GM18873 (cell line): ENCODE measurements around the gene PSMB7.

Experiments
- ATAC-seq: cut with Tn5 transposase; IDR thresholded peaks from one replicate; pipeline ENCODE4 v1.9.1; 2021; ENCODE audit warnings: mild to moderate bottlenecking, moderate library complexity, moderate number of reproducible peaks; ENCODE audit not compliant: unreplicated experiment, low FRiP score

The PSMB7 gene

DNA sequence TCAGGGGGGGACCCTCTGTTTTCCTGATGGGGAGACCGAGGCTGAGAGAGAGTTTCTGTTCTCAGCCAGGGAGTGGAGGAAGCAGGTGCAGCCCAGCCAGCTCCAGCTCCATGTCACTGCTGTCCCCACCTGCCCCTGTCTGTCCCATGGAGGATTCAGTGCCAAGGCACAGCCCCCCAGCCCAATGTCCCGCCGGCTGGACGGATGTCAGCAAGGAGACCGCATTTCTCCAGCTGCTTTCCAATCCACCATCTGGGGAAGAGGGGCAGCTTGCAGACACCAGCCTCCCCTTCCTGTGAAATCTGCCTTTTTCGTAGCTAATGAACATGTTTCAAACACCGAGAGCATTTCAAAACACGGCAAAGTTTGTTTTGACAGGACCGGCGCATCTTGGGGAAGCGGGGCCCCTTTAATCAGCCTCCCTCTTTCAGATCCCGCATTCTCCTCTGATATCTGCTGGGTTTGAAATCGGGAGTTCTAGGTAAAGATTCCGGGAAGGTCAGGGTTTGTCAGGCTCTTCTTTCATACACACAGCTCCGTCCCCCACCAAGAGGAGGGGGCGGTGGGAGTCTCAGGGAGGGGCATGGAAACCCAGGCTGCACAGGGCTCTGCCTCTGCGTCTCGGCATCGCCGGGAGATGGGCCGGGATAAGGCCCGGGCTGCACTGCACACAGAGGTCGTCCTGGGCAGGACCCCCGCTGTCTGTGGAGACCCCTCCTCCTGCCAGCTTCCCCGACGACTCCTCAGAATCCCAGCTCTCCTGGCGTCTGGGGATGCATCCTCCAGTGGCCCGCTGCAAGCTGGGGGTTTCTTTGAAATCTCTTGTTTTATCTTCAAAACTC lies 82.7 kb downstream of the PSMB7 start:
- ATAC-seq = no peak

DNA sequence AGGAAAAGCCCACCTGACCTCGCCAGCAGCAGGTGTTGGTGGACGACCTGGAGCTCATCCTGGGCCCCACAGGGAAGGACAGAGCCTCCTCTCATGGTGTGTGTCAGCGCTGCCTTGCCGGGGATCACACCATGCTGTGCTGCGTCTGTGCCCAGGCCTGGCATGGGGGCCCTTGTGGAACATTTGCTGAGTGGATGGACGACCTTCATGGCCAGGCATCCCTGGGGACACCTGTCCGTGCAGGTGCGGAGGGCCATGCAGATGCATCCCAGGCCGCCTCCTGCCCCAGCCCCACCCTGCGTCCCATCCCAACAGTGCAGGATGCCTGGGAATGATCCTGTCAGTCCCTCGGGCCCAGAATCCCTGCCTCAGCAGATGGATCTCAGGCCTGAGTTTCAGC lies 83.7 kb downstream of the PSMB7 start:
- ATAC-seq = no peak

DNA sequence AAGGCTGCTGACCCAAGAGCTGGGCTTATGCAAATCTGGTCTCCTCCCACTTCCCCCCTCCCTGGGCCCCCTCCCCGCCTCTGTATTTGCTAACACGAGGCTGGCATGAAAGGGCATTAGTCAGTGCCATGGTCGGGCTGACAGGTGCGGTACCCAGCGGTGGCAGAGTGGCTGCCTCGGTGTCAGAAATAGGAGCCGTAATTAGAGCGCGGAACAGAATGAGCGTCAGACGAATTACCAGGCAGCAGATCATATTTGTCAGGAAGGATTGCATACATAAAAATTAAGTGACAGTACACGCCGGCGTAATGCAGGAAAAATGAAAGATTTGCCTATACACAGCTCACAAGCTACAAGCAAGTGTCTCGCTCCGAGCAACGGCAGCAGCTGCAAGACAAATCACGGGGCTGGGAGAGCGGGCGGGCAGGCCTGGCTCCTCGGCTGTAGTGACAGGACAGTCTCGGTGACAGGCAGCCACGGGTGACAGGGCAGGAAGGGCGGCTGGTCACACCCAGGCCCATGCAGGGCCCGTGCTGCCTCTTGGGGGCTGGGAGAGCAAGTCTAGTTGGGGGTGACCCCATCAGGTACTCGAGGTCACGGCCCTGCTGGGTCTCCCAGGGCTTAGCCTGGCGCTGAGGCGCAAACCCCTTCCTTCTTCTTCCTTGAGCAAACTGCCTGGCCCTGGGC lies 85.1 kb downstream of the PSMB7 start:
- ATAC-seq = no peak

DNA sequence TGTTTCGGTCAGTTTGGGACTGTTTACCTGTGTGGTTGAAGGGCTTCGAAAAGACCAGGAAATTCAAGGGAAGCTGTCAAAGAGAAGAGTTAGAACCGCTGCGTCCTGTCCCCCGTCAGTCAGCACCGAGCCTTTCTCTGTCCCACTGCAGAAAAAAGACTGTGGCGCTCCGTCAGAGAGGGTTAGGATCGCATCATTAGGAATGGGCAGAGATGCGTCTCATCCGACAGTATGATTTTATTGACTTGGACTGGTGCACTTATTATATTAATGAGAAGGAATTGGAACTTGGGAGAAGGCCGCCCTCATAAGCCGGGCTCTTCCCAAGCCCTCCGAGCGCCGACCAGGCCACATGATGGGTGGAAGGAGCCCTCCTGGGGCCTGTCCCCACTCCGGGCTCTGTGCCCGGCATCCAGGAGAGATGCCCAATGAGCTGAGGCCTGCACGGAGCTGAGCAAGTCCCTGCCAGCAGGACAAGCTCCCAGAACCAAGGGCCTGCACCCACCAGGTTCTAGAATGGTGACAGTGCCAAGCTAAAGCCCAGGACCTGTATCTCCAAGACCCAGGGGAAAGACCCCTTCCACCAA lies 85.9 kb downstream of the PSMB7 start:
- no peak for ATAC-seq

DNA sequence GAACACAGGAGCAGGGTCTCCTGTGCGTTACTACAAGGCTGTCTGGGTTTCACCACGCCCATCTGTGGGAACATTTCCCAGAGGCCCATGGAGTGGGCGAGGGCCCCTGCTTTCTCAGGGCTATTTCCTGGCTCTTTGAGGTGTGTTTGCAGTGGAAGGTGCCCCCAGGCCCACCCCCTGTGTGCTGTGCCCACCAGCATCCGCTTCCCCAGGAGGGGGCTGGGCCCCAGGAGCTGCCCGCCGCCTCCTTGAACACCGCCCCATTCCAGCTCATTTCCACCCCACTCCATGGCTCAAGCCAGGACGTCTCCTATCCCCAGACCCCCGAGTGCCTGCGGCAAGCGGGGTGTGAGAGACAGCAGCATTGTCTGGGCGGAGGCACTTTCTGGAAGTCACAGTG lies 87.0 kb downstream of the PSMB7 start:
- no peak for ATAC-seq

DNA sequence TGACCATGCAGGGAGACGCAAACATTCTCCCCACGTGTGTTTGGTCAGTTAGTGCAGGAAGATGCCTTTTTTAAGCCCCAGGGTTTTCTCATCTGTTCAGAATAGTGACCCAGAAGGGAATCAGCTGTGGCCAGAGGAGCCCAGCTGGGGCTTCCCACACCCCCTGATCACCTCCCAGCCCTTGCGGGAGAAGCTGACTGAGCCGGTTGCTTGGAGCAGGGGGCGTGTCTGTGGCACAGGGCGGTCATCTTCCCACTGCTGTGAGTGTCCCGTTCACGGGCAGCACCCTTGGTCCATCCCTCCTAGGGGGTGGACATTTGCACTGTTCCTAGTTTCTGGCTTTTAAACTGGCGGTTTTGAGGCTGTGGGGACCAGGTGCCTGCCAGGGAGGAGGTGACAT lies 87.8 kb downstream of the PSMB7 start:
- ATAC-seq = no peak

DNA sequence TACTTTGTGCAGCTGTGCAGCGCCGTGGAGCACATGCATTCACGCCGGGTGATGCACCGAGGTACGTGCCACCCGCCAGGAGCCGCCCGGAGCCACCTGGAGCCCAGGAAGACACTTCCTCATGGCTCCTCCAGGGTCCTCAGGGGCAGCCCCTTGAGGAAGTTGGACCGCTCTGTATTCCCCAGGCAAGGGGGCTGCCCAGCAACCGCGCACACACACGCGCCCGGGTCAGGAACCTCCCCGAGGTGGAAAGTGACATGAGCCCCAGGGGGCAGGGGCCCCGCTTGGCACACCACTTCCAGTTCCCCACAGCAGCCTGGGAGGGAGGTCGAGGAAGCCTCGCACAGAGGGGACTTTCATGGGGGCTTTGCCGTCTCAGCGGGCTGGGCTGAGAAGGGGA lies 88.9 kb downstream of the PSMB7 start:
- ATAC-seq = no peak

DNA sequence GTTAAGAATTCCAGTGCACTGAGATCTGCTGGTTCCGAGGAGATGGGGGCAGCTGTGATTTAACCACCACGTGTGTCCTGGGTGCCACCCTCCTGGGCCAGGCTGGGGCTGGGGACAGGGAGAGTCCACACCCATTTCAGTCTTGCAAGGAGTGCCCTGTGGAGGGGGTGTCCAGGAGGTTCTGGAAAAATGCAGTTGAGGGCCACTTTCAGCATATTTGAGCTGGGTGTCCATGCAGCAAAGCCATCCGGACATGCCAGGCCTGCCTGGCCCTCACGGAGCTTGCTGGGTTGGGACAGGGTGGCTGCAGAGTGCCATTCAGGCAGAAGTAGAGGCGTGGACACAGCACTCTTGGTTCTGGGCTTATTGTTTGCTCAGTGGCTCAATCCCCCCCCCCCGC lies 89.4 kb downstream of the PSMB7 start:
- no peak for ATAC-seq

DNA sequence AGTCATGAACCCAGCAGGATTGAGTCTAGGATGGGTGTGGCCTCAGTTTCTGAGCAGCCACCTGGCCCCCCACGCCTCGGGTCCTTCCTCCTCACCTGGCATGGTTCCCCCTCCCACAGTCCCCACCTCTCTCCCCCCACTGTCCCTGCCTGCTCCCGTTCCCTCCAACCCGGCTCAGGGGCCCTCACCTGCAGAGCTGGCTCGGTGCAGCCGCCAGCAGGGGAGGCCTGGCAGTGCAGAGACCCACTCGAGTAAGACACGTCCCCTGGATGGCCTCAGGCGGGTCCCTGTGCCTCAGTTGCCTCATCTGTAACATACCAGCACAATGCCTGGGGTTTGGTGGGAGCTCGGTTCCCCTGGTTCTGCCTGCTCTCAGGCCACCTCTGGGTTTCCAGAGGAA lies 91.3 kb downstream of the PSMB7 start:
- no peak for ATAC-seq

DNA sequence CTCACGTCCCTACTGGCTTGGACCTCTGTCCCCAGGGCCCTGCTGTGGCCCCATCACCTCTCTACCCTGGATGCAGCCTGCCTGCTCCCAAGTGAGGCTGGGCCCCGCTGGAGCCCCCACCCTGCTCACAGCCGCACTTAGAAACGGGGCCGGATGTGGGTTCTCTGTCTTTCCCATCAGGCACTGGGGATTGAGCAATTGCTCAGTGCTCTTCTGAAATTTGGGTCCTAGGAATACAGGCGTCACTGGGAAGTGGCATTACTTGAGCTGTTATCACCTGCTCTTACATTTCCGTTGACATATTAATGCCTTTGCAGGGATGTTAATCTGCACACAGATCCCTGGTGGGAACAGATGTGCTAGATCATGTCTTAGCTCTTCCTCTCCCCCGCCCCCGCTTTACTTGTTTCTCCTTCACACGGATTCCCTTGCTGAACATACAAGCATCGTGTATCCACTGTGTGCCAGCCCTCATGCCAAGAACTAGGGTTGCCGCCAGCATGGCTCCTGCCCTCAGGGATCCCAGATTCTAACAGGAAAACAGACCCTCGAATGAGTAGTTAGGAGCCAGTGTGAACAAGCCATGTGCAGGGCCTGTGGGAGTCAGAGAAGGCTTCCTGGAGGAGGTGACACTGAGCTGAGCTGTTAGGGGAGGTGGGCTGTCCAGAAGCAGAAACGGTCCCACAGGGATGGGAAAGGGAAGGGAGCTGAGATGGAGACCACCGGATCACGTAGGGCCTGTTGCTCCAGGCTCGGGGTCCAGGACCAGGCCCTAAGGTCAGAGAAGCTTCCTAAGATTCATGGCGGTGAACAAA lies 92.4 kb downstream of the PSMB7 start:
- ATAC-seq = no peak

DNA sequence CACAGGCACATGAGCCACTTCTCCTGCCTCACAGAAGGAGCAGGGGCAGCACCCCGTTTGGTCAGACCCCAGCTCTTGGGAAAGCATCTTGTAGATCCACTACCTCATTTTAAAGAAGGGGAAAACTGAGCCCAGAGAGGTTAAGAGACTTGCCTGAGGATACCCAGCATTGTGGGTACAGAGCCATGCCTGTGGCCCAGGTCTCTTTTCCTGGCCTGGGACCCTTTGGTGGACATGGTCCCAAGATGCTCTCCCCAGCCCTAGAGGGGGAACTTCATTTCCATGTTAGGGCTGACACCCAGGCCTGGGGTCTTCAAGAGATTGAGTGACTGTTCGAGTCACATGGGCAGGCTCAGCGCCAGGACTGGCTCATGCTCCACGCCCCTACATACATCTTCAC lies 93.3 kb downstream of the PSMB7 start:
- no peak for ATAC-seq

DNA sequence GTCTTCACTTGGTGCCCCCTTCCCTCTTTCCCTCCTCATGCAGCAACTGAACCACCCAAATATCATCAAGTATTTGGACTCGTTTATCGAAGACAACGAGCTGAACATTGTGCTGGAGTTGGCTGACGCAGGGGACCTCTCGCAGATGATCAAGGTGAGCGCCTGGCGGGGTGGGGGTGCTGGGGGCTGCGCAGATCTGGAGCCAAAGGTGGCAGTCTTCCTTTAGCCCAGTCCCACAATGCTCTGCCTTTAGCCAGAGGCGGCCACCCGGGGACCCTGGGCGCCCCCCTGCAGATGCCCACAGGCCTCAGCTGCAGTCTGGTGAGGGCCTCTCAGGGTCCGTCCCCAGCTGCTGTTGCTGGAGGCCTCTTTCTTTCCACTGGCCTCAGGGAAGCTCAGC lies 93.8 kb downstream of the PSMB7 start:
- no peak for ATAC-seq

DNA sequence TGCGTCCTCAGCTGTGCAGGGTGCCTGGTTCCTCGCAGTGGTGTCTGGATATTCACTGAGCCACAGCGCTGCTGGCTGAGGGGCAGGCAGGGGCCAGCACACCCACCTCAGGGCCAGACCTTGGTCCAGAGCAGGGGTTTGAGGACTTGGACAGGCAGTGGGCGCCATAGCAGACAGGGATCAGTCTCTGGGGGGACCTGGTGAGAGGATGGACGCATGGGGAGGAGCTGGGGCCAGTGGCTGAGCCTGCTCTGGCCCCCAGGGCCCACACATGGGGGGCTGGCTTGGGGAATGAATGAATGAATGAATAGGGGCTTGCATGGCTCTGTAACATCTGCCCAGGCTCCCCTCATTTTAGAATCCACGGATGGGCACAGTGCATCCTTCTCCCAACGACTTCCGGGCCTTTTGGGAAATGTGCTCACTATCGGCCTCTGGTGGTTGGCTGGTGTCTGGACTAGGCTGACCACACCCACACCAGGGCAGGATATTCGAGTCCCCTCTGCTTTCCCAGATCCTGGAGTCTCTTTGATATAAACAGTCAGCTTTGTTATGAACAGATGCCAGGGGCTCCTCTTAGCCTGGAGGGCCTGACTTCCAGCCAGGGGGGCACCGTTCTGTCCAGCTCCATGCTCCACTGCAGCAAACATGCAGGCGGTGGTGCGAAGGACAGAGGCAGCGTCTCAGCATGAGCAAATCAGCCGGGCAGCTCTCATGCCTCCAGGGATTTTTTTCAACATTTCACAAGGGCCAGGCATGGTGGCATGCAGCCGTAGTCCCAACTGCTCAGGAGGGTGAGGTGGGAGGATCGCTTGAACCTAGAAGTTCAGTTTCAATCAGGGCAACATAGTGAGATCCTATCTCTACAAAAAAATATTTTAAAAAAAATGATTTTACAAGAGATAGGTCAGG lies 94.9 kb downstream of the PSMB7 start:
- ATAC-seq = no peak

DNA sequence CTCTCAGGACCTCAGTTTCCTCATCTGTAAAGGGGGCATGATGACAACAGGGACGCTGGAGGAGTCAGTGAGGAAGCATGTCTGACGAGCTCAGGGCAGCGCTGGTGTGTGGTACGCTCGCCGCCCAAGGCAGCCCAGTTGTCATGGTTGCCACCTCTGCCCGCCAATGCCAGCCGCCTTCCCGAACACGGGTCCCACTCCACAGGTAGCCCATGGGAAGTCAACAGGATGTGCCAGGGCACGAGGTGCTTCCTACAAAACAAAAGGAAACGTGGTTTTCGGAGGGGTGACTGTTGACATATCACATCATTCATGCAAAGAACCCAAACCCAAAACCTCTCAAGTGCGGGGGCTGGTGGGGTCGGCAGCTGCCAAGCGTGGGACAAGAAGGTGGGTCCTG lies 99.4 kb downstream of the PSMB7 start:
- no peak for ATAC-seq

DNA sequence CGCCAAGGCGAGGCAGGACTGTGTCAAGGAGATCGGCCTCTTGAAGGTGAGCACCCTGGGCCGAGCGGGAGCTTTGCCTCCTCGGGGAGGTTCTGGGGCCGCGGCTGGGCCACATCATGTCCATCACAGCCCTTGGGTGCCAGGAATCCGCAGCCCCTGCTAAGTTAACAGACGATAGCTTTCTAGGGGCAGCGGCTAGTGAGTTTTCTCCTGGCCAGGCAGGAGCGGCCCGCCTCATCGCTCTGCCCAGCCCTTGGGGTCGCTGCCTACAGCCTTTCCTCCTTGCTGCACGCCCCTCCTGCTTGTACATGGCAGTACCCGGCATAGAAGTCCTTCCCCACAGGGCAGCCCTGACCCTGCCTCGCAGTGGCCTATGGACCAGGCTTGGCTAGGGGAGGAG lies 101.3 kb downstream of the PSMB7 start:
- ATAC-seq = no peak

DNA sequence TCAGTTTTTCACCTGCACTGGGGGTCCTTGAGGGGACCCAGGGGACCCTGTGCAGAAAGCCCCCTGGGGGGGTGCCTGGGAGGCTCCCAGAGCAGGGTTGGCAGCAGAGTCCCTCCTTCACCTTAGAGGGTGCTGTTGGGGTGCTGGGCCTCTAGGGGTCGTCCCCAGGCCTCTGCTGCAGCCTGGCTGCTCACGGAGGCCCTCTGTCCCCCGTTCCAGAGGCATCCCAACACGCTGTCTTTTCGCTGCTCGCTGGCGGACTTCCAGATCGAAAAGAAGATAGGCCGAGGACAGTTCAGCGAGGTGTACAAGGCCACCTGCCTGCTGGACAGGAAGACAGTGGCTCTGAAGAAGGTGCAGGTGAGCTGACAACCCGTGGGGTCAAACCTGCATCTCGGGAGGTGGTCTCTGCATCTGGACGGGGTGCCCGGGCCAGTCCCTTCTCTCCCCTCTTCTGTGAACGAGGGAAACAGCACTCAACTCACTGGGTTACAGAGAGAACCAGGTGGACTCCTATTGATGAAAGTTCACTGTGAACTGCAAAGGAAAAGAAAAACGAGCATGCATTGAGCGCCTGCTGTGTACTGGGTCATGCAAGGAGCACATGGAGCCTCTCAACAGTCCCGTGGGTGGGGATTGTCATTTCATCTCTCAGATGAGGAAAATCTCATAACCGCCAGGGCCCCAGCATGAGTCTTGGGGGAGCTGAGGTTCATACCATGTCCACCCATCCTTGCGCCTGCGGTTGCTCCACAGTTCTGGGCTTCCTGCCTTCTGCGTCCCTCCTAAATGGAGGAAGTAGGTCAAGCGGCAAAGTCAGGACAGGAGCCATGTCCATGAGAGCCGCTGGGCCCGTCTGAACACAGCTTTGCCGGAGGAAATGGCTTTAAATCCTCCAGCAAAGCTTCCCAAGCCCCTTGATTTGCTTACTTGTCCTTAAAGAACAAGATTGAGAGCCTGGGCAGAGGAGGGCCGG lies 102.7 kb downstream of the PSMB7 start:
- no peak for ATAC-seq

DNA sequence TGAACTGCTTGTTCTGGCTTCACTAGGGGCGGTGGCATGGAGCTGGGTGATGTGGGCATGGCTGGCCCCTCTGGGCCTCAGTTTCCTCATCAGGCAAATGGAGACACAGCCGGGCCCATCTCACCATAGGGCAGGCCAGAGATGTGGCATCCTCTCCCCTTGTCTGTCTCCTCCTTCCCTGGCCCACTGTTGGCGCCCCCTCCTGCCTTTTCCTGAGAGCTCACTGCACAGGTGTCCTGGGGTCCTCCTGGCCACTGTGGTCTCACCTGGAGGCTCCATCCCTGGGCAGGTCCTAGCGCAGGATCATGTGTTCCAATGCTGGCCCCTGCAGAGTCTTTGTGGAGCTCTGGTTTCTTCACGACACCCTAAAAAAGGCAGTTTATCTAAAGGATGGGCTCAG lies 104.0 kb downstream of the PSMB7 start:
- ATAC-seq = no peak

DNA sequence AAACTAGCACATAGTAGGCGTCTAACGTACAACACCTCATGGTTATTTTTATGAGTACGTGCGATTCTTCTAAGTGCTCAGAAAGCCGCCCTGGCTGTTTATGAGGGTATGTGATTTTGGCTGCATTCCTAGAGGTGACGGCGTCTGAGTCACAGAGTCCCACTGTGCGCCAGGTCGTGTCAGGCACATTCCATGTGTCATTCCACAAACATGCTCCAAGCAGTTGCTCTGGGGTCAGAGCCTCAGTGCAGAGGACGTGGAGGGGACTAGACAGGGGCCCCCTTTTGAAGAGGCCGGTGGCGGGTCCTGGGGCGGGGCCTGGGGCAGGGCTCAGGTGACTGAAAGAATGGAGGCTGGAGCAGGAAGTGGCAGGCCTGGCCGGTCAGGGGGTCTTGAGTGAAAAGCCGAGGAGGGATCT lies 105.6 kb downstream of the PSMB7 start:
- no peak for ATAC-seq
